ENCODE data around the gene SP3.

The SP3 gene

GRCh38 chr2:173884025-173884802 lies 81.0 kb downstream of the SP3 start:
- no peak for DNase-seq

GRCh38 chr2:173881886-173882285 lies 83.3 kb downstream of the SP3 start:
- DNase-seq, result no peak

GRCh38 chr2:173881461-173881860 lies 83.7 kb downstream of the SP3 start:
- no peak for DNase-seq

- DNase-seq, result no peak
These were observed 84.6 kb downstream of the SP3 start for GRCh38 chr2:173880561-173880960.

DNA sequence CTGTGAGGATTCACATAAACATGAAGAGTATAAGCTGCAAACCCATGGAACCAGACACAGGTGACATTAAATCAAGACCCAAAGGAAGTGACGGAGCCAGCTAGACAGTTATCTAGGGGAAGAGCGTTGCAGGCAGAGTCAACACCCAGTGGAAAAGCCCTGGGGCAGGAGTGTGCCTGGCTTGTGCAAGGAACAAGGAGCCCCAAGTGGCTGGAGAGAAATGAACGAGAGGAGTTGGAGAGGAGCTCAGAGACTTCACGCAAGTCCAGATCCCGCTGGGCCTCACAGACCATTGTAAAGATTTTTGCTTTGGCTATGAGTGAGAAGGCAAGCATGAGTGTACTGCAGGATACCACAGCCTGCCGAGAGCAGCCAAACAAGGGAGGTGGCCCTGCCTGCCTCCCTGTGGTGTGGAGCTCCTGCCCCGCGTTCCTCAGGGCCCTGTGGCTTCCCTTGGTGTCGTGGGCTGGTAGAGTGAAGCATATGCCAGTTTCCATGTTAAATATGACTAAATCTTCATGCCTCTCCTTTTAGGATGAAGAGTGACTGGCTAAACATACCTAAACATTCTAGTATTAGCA lies 88.2 kb downstream of the SP3 start:
- no peak for DNase-seq

- DNase-seq, result no peak
These were observed 90.3 kb downstream of the SP3 start for GRCh38 chr2:173874894-173875237.

DNA sequence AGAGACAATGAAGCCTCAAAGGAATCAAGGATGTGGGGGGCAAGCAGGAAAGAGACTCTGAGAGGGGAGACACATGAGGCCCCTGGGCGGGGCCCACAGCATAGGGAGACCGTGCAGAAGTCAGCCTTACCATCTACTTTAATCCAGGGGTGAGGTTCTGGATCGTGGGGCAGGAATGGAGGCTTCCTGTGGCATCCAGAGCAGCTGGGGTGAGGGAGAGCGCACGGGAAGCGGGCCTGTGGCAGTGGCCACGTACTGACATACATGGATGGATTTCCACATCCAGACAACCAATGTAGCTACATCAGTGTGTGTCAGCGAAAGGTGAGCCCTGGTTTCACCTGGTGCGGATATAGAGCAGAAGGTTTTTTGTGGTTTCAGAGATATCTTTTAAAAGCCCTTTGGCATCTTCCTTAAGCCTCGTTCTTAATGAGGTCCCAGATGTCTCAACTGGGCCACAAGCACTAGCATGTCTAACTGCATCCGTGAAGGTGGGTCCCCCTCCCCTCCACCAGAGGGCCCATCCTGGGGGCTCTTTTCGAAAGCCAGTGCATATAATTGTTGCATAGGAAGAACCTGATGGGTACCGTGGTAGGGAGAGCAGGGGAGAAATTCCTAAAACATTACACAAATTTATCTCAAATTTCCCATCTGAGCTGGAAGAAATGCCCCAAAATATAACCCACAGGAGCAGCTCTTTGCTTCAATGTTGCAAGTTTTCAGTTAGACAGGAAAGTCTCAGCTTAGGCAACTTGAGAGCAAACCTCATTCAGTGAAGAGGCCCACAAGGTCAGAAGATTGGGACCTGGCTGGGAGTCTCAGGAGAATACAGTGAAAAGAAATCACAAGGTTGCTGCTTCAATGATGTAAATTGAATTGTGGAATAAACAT lies 90.9 kb downstream of the SP3 start:
- DNase-seq, result no peak

DNA sequence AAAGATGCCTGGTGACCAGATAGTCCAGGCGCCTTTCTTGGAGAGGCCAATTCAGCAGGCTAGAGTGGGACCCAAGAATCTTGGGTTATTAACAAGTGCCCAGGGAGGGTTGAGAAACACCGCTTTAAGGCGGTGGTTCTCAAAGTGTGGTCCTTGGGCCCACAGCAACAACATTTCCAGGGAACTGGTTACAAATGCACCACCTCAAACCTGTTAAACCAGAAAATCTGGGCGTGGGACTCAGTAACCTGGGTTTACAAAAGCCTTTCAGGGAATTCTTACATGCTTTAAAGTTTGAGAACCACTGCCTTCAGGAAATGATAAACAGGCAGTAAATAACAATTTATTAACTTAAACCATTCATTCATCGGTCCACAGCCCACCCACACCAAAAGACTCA lies 92.5 kb downstream of the SP3 start:
- no peak for DNase-seq

DNA sequence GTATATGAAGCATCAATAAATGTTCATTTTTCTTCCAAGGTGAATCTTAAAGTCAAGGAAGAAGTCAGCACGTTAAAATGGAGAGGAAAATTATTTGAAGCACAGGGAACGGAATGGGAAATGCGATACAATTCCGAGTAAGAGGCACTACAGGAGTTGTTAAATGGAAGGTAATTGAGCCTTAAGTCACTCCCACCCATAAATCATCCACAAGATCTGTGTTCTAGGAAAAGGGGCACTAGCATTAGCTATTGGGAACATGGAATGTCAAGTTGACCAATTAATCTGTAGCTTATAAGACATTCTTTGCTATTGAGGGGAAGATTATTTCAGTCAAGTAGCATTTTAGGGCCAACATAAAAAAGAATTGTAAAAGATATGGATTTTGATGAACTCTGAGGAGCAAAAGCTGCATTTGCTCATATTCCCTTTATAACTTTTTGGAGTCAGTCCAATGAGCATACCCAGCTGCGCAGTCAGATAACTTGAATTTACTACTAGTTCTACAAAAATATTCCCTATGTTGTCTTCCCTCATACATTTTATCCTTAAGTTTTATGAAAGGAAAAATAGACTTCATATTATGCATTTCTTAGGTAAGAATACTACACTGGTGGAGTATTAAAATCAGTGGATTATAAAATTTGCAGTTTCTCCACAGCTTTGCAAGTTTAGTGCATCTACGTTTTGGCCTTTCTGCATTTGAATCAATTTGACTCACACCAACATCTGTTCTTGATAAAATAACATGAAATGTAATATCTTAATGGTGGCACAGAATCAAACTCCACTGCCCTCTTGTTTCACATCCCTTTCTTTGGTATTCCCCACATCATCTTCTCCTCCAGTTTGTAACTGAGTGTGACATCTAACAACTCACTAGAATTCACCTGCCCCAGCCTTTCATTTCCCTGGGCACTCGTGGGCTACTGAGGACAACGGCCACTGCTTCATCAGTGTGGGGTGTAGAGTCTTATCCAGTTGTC lies 95.6 kb downstream of the SP3 start:
- no peak for DNase-seq

DNA sequence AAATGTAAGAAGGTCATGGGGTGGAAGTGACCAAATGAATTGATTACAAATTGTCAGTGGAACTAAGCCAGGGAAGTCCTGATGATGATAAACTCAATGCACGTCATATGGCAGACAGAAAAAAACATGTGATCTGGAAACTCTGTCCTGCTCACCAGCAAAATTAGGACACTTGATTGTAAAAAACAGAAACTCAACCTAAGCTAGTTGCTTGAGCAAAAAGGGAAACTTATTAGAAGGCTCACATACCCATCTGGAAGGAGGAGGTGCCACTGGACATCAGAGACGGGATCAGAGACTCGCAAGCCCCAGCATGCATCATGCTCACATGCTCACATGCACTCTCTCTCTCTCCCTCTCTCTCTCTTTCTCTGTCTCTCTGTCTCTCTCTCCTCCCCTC lies 96.8 kb downstream of the SP3 start:
- DNase-seq, result no peak

- DNase-seq, result peak; percentile 74
These were observed 98.1 kb downstream of the SP3 start for GRCh38 chr2:173866874-173867618.

DNA sequence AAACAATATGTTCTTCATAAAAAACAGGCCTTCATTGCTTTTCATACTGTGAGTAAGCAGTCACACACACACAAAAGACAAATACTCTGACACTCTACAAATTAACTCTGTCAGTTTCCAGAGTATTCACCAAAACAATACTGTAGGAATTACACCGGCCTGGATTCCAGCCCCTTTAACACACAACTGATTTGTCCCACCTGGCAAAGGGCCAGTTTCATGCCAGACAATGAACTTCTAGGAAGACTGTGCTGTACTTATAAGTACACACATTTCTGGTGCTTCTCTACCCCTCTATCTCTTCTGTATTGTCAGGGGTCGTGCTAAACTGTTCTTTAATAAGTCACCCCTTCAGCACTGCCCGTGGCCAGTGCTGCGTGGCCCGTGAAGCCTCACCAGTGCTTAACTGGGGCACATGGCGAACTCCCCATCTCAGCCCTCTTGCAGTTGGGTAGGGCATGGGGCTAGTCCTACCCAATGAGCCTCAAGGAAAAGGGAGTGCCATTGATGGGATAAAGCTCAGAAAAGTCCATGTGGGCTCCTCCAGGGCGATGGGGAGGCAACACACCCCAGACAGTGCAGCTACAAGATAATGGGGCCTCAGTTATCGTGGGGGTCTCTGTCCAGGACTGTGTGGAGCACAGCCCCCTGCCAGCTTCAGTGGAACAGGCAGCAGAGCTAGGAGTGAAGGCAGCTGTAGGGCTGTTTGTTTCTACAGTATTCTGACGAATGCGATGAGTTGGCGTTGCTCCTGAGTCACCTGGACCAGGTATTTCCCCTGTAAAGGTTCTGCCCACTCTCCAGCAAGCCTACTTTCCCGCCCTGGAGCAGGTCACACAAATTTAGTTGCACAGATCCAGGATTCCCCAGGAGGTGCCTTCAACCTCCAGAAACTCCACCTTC lies 99.0 kb downstream of the SP3 start:
- DNase-seq, result no peak

DNA sequence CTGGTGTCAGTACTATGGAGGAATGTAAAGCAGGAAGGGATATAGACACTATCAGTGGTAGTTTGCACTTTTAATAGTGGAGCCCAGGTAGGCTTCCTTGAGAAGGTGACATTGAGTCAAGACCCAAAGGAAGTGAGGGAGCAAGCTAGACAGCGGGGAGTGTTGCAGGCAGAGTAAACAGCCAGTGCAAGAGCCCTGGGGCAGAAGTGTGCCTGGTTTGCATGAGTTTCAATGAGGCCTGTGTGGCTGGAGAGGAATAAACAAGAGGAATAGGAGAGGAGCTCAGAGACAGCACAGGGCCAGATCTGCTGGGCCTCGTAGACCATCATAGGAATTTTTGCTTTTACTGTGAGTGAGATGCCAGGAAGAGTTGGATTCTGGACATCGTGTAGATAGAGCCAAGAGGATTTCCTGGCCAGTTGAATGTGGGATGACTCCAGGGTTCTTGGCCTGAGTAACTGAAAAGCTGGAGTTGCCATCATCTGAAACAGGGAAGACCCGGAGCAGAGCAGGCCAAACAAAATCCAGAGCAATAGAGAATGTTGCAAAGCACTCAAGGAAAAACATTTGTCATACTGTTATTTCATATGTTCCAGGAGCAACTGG lies 102.5 kb downstream of the SP3 start:
- DNase-seq, result peak; percentile 81

GRCh38 chr2:173860566-173860965 lies 104.6 kb downstream of the SP3 start:
- no peak for DNase-seq

GRCh38 chr2:173860082-173860481 lies 105.1 kb downstream of the SP3 start:
- no peak for DNase-seq

DNA sequence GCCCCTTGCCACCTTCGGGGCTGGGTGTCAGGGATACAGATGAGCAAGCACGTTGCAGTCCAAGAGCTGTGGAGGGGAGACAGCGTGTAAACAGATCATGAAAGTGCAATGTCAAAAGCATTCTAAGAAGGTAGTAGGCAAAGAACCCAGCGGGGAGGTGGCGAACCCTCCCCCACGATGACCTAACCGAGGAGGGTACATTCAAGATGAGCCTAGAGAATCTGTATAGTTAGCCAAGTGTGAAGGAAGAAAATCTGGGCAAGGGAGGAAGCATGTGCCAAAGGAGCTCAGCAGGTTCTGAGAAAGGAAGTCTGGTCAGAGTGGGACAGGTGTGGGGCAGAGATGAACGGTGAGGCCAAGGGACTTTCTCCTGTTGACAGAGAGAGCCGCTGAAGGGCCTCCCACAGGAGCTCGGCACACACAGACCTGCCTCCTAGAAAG lies 106.9 kb downstream of the SP3 start:
- no peak for DNase-seq

Data from femur (tissue), 1 donor.